GM23248 (cell line): ENCODE measurements around the gene NIPBL. TPM values are rescaled to one million over a fixed set of nuclear protein-coding genes. Genes with fewer than 3 reads are reported as not detected.
A peak's percentile ranks its signal among the peaks of the same experiment; 100 is the strongest.

Experiments
- DNase-seq: peaks from one replicate; pipeline ENCODE4 v3.0.0-alpha.2; 2015
- H2AFZ ChIP-seq: fragments of 200-600 bp; sonication (generic); 2 replicates; pipeline ENCODE4 v1.6.1; 2016; ENCODE audit warnings: antibody characterized with exemption
- H3F3A ChIP-seq: fragments of 200-600 bp; sonication (generic); 2 replicates; pipeline ENCODE4 v1.6.1; 2016; ENCODE audit warnings: mild to moderate bottlenecking, antibody characterized with exemption, mixed run types; ENCODE audit not compliant: insufficient read depth
- H3K27ac ChIP-seq: fragments of 200-600 bp; sonication (generic); 2 replicates; pipeline ENCODE4 v1.5.1; 2016; ENCODE audit warnings: mild to moderate bottlenecking
- H3K27me3 ChIP-seq: fragments of 200-600 bp; sonication (generic); replicated peaks from 2 replicates; pipeline ENCODE4 v1.6.1; 2016; ENCODE audit warnings: mild to moderate bottlenecking; ENCODE audit not compliant: insufficient read depth
- H3K36me3 ChIP-seq: fragments of 200-600 bp; sonication (generic); 2 replicates; pipeline ENCODE4 v1.6.1; 2016; ENCODE audit warnings: low read depth, mild to moderate bottlenecking
- H3K4me1 ChIP-seq: fragments of 200-600 bp; sonication (generic); 2 replicates; pipeline ENCODE4 v1.6.1; 2016; ENCODE audit warnings: mild to moderate bottlenecking; ENCODE audit not compliant: insufficient read depth
- H3K4me2 ChIP-seq: fragments of 200-600 bp; sonication (generic); one replicate; pipeline ENCODE4 v1.6.1; 2016; ENCODE audit warnings: mild to moderate bottlenecking; ENCODE audit not compliant: unreplicated experiment
- H3K4me3 ChIP-seq: fragments of 200-600 bp; sonication (generic); 2 replicates; pipeline ENCODE4 v1.5.1; 2016; ENCODE audit warnings: mild to moderate bottlenecking
- H3K79me2 ChIP-seq: fragments of 200-600 bp; sonication (generic); 2 replicates; pipeline ENCODE4 v1.6.1; 2016; ENCODE audit warnings: mild to moderate bottlenecking; ENCODE audit not compliant: insufficient read depth
- H3K9ac ChIP-seq: fragments of 200-600 bp; sonication (generic); 2 replicates; pipeline ENCODE4 v1.6.1; 2016; ENCODE audit warnings: mild to moderate bottlenecking
- H3K9me2 ChIP-seq: fragments of 200-600 bp; sonication (generic); 2 replicates; pipeline ENCODE4 v1.6.1; 2016; ENCODE audit warnings: mixed run types, mild to moderate bottlenecking, moderate library complexity; ENCODE audit not compliant: insufficient read depth
- H3K9me3 ChIP-seq: fragments of 200-600 bp; sonication (generic); one replicate; pipeline ENCODE4 v1.6.1; 2017; ENCODE audit warnings: low read depth
- H4K20me1 ChIP-seq: fragments of 200-600 bp; sonication (generic); 2 replicates; pipeline ENCODE4 v1.6.0; 2016; ENCODE audit not compliant: insufficient read depth
- EZH2 ChIP-seq: fragments of 200-600 bp; sonication (generic); IDR thresholded peaks from 2 replicates; pipeline ENCODE4 v1.6.1; 2018; ENCODE audit warnings: antibody characterized with exemption, mild to moderate bottlenecking; ENCODE audit not compliant: insufficient read depth, poor library complexity, severe bottlenecking
- EZH2phosphoT487 ChIP-seq: fragments of 200-600 bp; sonication (generic); IDR thresholded peaks from 2 replicates; pipeline ENCODE4 v1.6.1; 2018; ENCODE audit warnings: antibody characterized with exemption, moderate library complexity, mild to moderate bottlenecking, low read depth; ENCODE audit not compliant: insufficient read depth
- WGBS, 2 experiments: methylation state at CpG; one replicate each; pipeline ENCODE4 v1.1.6; 2015 to 2017; ENCODE audit warnings: low lambda C conversion rate in 2 of 2, low coverage in 1 of 2; ENCODE audit errors: missing lambda C conversion rate in 2 of 2; 5-methylcytosine and 5-hydroxymethylcytosine counted together
- in situ Hi-C: fragments of 300-500 bp; cut with MboI; formaldehyde crosslinking; loops from 2 replicates; pipeline ENCODE4 v1.15.0; 2020
- polyA plus RNA-seq: library from polyadenylated mRNA; unstranded; fragments of >200 nt; fragmentation: Nextera tagmentation; extraction: Ambion mirVana; gene quantifications from 2 replicates; pipeline ENCODE4 v1.2.1, GENCODE V29; 2016
- total RNA-seq: library from RNA; depleted of rRNA; stranded (reverse); fragments of >200 nt; shearing (Covaris generic); gene quantifications from 2 replicates; pipeline ENCODE4 v1.2.3, GENCODE V29; 2014

NIPBL gene
- total and polyA plus RNA-seq, 2 experiments from 2014 or later, result 12.5 to 15.7 TPM

GRCh38 chr5:37015795-37016666 lies 139.5 kb downstream of the NIPBL start:
- peaks cover 27% of the 10 kb centered on the region for H3F3A ChIP-seq
- H3K4me2 ChIP-seq, result peak overlapping the region; percentile 56
- no peaks in the 10 kb centered on the region for H3K9me3 ChIP-seq
- H3K4me3 ChIP-seq, result no peak overlapping the region; the same call in 1 of the 2 replicates
- no peak overlapping the region for H3K9ac ChIP-seq
- no peaks in the 10 kb centered on the region for H3K27me3 ChIP-seq
- TF ChIP-seq EZH2phosphoT487 (no peak), EZH2 (no peak)
- peak; percentile 61 for DNase-seq
- 50% methylated on average over 2 of the region's 2 CpGs for WGBS, 2 experiments
- peak overlapping the region; percentile 48 for H3K27ac ChIP-seq
- no peaks in the 10 kb centered on the region for H4K20me1 ChIP-seq
- peaks cover 18% of the 10 kb centered on the region for H3K4me1 ChIP-seq
- H3K9me2 ChIP-seq, result no peaks in the 10 kb centered on the region
- no peak overlapping the region for H2AFZ ChIP-seq
- H3K79me2 ChIP-seq, result no peaks in the 10 kb centered on the region
- peaks cover 29% of the 10 kb centered on the region for H3K36me3 ChIP-seq
- in situ Hi-C loops, result no loop called here

DNA sequence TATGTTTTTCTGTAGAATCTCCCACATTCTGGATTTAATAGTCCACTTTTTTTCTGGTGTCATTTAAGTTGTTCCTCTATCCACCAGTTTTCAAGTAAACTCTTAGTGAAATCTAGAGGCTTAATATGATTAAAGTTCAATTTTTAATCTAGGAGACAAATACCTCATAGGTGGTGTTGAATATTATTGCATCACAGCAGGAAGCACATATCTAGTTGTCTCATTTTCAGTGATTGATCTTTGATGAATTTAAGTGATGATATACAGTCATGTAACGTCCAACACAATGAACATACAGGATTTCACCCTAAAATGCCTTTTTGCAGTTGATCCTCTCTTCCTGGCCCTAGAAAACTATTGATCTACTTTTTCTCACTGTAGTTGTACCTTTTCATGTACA lies 152.3 kb downstream of the NIPBL start:
- H3F3A ChIP-seq, result peaks cover 13% of the 10 kb centered on the region; the same call in 1 of the 2 replicates

GRCh38 chr5:37029436-37029835 lies 152.9 kb downstream of the NIPBL start:
- Histone ChIP-seq H3K36me3 (peaks cover 52% of the 10 kb centered on the region), H3K9me3 (no peaks in the 10 kb centered on the region), H2AFZ (no peak overlapping the region), H3K9ac (no peak overlapping the region), H3K9me2 (no peaks in the 10 kb centered on the region), H3K4me2 (no peak overlapping the region), H3K27me3 (no peaks in the 10 kb centered on the region), H3K4me1 (no peaks in the 10 kb centered on the region), H3F3A (peaks cover 13% of the 10 kb centered on the region; the same call in 1 of the 2 replicates), H3K27ac (no peak overlapping the region), H3K79me2 (no peaks in the 10 kb centered on the region), H3K4me3 (no peak overlapping the region), H4K20me1 (no peaks in the 10 kb centered on the region)
- TF ChIP-seq EZH2 (no peak), EZH2phosphoT487 (no peak)
- in situ Hi-C loops, result no loop called here
- DNase-seq, result no peak
- 86 to 91% methylated on average over 1 of the region's 1 CpG for WGBS, 2 experiments

More for the DNA sequence above, 152.3 kb downstream of the NIPBL start:
- no peaks in the 10 kb centered on the region for H3K9me2 ChIP-seq
- no peaks in the 10 kb centered on the region for H4K20me1 ChIP-seq
- H3K36me3 ChIP-seq, result peaks cover 54% of the 10 kb centered on the region
- 94 to 96% methylated on average over 1 of the region's 1 CpG for WGBS, 2 experiments
- no peaks in the 10 kb centered on the region for H3K9me3 ChIP-seq
- H3K4me1 ChIP-seq, result no peaks in the 10 kb centered on the region
- no peaks in the 10 kb centered on the region for H3K79me2 ChIP-seq
- H3K4me2 ChIP-seq, result no peak overlapping the region
- no peak overlapping the region for H3K4me3 ChIP-seq
- in situ Hi-C loops, result no loop called here
- TF ChIP-seq EZH2phosphoT487 (no peak), EZH2 (no peak)
- H2AFZ ChIP-seq, result no peak overlapping the region
- no peak overlapping the region for H3K27ac ChIP-seq
- H3K9ac ChIP-seq, result no peak overlapping the region
- no peaks in the 10 kb centered on the region for H3K27me3 ChIP-seq
- no peak for DNase-seq

GRCh38 chr5:37034955-37035354 lies 158.4 kb downstream of the NIPBL start:
- H3K27me3 ChIP-seq, result no peaks in the 10 kb centered on the region
- no peak overlapping the region for H2AFZ ChIP-seq
- H3K36me3 ChIP-seq, result peaks cover 20% of the 10 kb centered on the region
- H3K4me3 ChIP-seq, result no peak overlapping the region
- H3K9me3 ChIP-seq, result no peaks in the 10 kb centered on the region
- no peaks in the 10 kb centered on the region for H3K9me2 ChIP-seq
- DNase-seq, result no peak
- H3K79me2 ChIP-seq, result no peaks in the 10 kb centered on the region
- no peaks in the 10 kb centered on the region for H3K4me1 ChIP-seq
- H3F3A ChIP-seq, result no peaks in the 10 kb centered on the region
- H4K20me1 ChIP-seq, result no peaks in the 10 kb centered on the region
- WGBS, 2 experiments, result 96 to 97% methylated on average over 6 of the region's 6 CpGs
- no peak overlapping the region for H3K27ac ChIP-seq
- no peak overlapping the region for H3K9ac ChIP-seq
- TF ChIP-seq EZH2phosphoT487, result no peak
- TF ChIP-seq EZH2, result no peak
- in situ Hi-C loops, result no loop called here
- no peak overlapping the region for H3K4me2 ChIP-seq
